Uterus (tissue), 2 donors: Measurements from ENCODE around the gene MPO.

ENCODE experiments used
- POLR2A ChIP-seq, 2 donors: fragments of 450-650 bp; IDR thresholded peaks; one replicate each; pipeline ENCODE4 v1.6.1; 2016; ENCODE audit warnings: antibody characterized with exemption in 2 of 2, mild to moderate bottlenecking in 1 of 2, moderate library complexity in 1 of 2
- TF ChIP-seq, protein P1 (sequence below), 4 experiments: fragments of 200-600 bp in 2 of 4; fragments of 450-650 bp in 2 of 4; sonication (generic) in 2 of 4; IDR thresholded peaks; one replicate each; pipeline ENCODE4 v1.5.1; 2016 to 2019; ENCODE audit warnings: antibody characterized with exemption in 4 of 4, mild to moderate bottlenecking in 2 of 4, moderate library complexity in 1 of 4

DNA sequence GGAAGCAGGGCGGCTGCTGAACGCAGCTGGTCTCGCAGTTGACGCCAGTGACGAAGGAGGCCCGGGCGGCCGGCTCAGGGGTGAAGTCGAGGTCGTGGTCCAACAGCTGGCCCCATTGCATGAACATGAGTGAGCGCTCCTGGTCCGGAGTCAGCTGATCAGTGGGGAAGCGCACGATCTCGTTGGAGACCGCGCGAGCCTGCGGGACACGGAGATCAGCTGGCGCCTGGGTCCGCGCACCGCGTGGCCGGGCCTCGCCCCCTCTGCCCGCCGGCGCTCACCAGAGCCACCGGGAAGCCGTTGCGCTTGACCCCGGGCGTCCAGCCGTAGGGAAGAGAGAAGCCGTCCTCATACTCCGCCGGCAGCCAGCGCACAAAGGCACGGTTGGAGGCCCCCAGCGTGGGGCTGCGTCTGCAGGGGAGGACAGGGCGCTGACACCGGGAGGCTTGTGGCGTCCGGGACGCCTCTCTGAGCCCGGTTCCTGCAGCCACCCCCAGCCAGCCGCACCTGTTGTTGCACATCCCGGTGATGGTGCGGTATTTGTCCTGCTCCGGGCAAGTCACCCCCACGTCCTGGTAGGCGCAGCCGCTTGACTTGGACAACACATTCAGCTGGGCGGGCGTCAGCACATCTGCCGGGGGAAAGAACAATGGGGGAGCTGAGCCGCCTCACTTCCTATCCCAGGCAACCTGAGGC lies 1.6 kb downstream of the MPO start:
- TF ChIP-seq, protein P1, sequence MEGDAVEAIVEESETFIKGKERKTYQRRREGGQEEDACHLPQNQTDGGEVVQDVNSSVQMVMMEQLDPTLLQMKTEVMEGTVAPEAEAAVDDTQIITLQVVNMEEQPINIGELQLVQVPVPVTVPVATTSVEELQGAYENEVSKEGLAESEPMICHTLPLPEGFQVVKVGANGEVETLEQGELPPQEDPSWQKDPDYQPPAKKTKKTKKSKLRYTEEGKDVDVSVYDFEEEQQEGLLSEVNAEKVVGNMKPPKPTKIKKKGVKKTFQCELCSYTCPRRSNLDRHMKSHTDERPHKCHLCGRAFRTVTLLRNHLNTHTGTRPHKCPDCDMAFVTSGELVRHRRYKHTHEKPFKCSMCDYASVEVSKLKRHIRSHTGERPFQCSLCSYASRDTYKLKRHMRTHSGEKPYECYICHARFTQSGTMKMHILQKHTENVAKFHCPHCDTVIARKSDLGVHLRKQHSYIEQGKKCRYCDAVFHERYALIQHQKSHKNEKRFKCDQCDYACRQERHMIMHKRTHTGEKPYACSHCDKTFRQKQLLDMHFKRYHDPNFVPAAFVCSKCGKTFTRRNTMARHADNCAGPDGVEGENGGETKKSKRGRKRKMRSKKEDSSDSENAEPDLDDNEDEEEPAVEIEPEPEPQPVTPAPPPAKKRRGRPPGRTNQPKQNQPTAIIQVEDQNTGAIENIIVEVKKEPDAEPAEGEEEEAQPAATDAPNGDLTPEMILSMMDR (IDR thresholded peaks at IDR 0.05) = no peak
- no peak for TF ChIP-seq POLR2A (IDR thresholded peaks at IDR 0.05)
